ENCODE data around the gene AQP9. TPM values are rescaled to one million over a fixed set of nuclear protein-coding genes. Genes with fewer than 3 reads are reported as not detected.

Gene AQP9
- under 0.01 TPM in 1 of 2 replicates, not detected in the other for total RNA-seq

GRCh38 chr15:58138106-58138505 lies at the start of gene AQP9:
Gene AQP9 (plus strand): TSS chr15:58138381. CDS start chr15:58138566, 185 bp downstream.

Other genes with a start within 250 kb of the AQP9 start
- gene ALDH1A2, start 72.7 kb upstream of the AQP9 start, total RNA-seq, result 0.68 and 0.85 TPM in 2 replicates

All from nasal cavity respiratory epithelium epithelial cell of viscerocranial mucosa (primary cell).